NCI-H187 (cell line): ENCODE results near the gene EXOSC1.
"Not testable (repeated sequence)": the region's sequence is repeated elsewhere in the genome, so short reads cannot be mapped to it uniquely, and the experiment has no call there.

ENCODE experiments used
- DNase-seq, 2 experiments: peaks; one replicate each; lab custom pipeline; 2025; lab: John Stamatoyannopoulos, UW

EXOSC1 gene

GRCh38 chr10:97407952-97408248 is 37.9 kb downstream of the EXOSC1 start:
- no peak for DNase-seq

- DNase-seq, result peak in 1 of 2 experiments; percentile 23
These were observed 38.4 kb downstream of the EXOSC1 start for GRCh38 chr10:97407211-97407951.

GRCh38 chr10:97406483-97406882 is 39.3 kb downstream of the EXOSC1 start:
- DNase-seq, result not testable (repeated sequence)

GRCh38 chr10:97406064-97406463 is 39.7 kb downstream of the EXOSC1 start:
- no peak for DNase-seq

GRCh38 chr10:97404044-97404443 is 41.8 kb downstream of the EXOSC1 start:
- DNase-seq, result no peak

- DNase-seq, result no peak
These were observed 44.3 kb downstream of the EXOSC1 start for GRCh38 chr10:97401455-97401919.

- DNase-seq, result peak; percentile 39 to 65
These were observed 44.9 kb downstream of the EXOSC1 start, which contains the start of gene RRP12 for GRCh38 chr10:97400665-97401454. TSS of gene RRP12 (minus strand) at chr10:97401340. CDS start at chr10:97401231, 109 bp downstream.

GRCh38 chr10:97399843-97400545 is 45.8 kb downstream of the EXOSC1 start:
- no peak for DNase-seq

- no peak for DNase-seq
These were observed 49.8 kb downstream of the EXOSC1 start for GRCh38 chr10:97396056-97396455.

- DNase-seq, result no peak
These were observed 52.7 kb downstream of the EXOSC1 start for GRCh38 chr10:97393034-97393573.

GRCh38 chr10:97390091-97390490 is 55.7 kb downstream of the EXOSC1 start:
- no peak for DNase-seq

GRCh38 chr10:97388152-97388551 is 57.7 kb downstream of the EXOSC1 start:
- DNase-seq, result no peak
